Lower leg skin (tissue), 3 donors: Measurements from ENCODE around the gene ERN2.

Experiments used
- POLR2A ChIP-seq, 2 donors: fragments of 450-650 bp; IDR thresholded peaks; one replicate each; pipeline ENCODE4 v1.6.1; 2016 to 2017; ENCODE audit warnings: antibody characterized with exemption in 2 of 2, mild to moderate bottlenecking in 1 of 2, moderate library complexity in 1 of 2
- TF ChIP-seq, protein P1 (sequence below), 3 donors: fragments of 450-650 bp; IDR thresholded peaks; one replicate each; pipeline ENCODE4 v1.5.1; 2016; ENCODE audit warnings: antibody characterized with exemption in 3 of 3, mild to moderate bottlenecking in 3 of 3, moderate library complexity in 2 of 3

DNA sequence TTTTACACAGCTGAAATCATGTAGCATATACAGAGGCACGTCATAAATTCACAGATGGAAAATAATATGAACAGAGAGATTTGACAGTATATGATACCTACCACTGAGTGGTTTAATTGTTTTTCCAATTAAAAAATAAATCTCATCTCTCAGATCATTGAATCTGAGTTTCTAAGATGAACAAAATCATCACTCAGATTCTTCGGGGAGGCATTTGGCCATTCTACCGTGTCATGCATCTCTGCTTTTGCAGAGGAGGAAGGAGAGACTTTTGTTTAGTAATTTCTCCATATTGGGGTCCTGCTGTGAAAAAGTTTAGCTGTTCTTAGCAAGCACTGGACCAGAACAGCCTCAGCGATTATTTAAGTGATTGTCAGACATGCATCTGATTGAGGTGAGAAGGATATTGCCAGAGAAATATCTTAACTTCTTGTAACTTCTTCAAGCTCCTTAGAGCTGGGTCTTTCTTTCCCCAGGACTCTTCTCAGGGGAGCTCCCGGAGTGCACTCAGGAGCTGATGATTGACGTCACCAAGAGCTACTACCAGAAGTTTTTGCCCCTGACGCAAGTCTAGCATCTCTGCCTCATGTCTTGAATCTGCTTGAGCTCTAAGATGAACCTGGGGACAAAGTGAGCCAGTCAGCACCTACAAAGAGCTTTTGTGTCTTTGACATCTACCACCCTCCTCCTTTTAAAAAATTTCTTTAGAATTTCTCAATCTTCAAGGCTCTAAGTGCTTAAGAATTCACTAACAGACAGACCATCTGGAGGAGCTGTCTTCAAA lies 46.3 kb downstream of the ERN2 start:
- TF ChIP-seq, protein P1, sequence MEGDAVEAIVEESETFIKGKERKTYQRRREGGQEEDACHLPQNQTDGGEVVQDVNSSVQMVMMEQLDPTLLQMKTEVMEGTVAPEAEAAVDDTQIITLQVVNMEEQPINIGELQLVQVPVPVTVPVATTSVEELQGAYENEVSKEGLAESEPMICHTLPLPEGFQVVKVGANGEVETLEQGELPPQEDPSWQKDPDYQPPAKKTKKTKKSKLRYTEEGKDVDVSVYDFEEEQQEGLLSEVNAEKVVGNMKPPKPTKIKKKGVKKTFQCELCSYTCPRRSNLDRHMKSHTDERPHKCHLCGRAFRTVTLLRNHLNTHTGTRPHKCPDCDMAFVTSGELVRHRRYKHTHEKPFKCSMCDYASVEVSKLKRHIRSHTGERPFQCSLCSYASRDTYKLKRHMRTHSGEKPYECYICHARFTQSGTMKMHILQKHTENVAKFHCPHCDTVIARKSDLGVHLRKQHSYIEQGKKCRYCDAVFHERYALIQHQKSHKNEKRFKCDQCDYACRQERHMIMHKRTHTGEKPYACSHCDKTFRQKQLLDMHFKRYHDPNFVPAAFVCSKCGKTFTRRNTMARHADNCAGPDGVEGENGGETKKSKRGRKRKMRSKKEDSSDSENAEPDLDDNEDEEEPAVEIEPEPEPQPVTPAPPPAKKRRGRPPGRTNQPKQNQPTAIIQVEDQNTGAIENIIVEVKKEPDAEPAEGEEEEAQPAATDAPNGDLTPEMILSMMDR (IDR thresholded peaks at IDR 0.05): no peak
- no peak for TF ChIP-seq POLR2A (IDR thresholded peaks at IDR 0.05)
